ENCODE data around the gene OTUD7B. TPM values are rescaled to one million over a fixed set of nuclear protein-coding genes. Genes with fewer than 3 reads are reported as not detected.

Gene OTUD7B
- total RNA-seq, 1 experiment from 2014 or later: 23.5 TPM

- Histone ChIP-seq H3K79me1 (ENCODE audit: insufficient read depth, low read depth, low read length, poor library complexity, severe bottlenecking) (no peaks in the 10 kb centered on the region), H3K79me2 (ENCODE audit: insufficient read depth, low read length) (no peaks in the 10 kb centered on the region), H3K4me2 (ENCODE audit: insufficient read depth, insufficient read length, low read length) (peak overlapping the region; percentile 98), H3K4ac (ENCODE audit: low read depth, low read length) (no peak overlapping the region), H2BK5ac (ENCODE audit: insufficient read length, low read length) (no peak overlapping the region), H2BK120ac (ENCODE audit: low read depth, low read length, poor library complexity, severe bottlenecking) (no peak overlapping the region), H2AK5ac (ENCODE audit: insufficient read length, low read length) (no peak overlapping the region), H2BK12ac (ENCODE audit: insufficient read length, low read depth, low read length) (no peak overlapping the region), H3T11ph (ENCODE audit: low read length) (peak overlapping the region; percentile 5), H4K91ac (ENCODE audit: insufficient read length, low read depth, low read length) (no peak overlapping the region), H3K27ac (ENCODE audit: insufficient read length, low read depth, low read length) (peak overlapping the region; percentile 98), H3K23ac (ENCODE audit: insufficient read length, low read depth, low read length) (peak overlapping the region; percentile 92), H2BK20ac (ENCODE audit: low read depth, low read length, poor library complexity, severe bottlenecking) (no peak overlapping the region), H3K56ac (ENCODE audit: insufficient read length, low read depth, low read length) (peak overlapping the region; percentile 89), H2AFZ (ENCODE audit: low read length) (no peak overlapping the region), H2BK15ac (ENCODE audit: low read depth, low read length) (no peak overlapping the region), H3K4me1 (ENCODE audit: insufficient read depth, low read length) (peaks cover 3% of the 10 kb centered on the region; the same call in 1 of the 2 replicates), H3K18ac (ENCODE audit: insufficient read length, low read depth, low read length) (peak overlapping the region; percentile 91), H3K9ac (ENCODE audit: extremely low read depth, insufficient read length, low read length) (peak overlapping the region; percentile 91), H4K20me1 (ENCODE audit: control insufficient read depth, insufficient read depth, insufficient read length) (no peaks in the 10 kb centered on the region), H3K23me2 (ENCODE audit: insufficient read length, low read depth, low read length, poor library complexity, severe bottlenecking) (peaks cover 24% of the 10 kb centered on the region), H4K5ac (ENCODE audit: insufficient read length, low read depth, low read length) (peak overlapping the region; percentile 19), H3K14ac (ENCODE audit: insufficient read depth, low read length) (peak overlapping the region; percentile 67; the same call in 1 of the 2 replicates), H3K9me3 (ENCODE audit: control insufficient read depth, low read depth, low read length) (no peaks in the 10 kb centered on the region), H3K27me3 (ENCODE audit: insufficient read depth, low read length) (no peaks in the 10 kb centered on the region), H4K8ac (replicated peaks; ENCODE audit: insufficient read length, low read depth, low read length) (no peak overlapping the region)
- Mint-ChIP-seq H3K4me1 (peaks cover 4% of the 10 kb centered on the region in 2 experiments; a peak in 3 of 4 replicates), H3K27ac (no peak overlapping the region), H3K9me3 (no peaks in the 10 kb centered on the region), H3K36me3 (ENCODE audit: insufficient read depth in 1 of 3, low read depth in 3 of 3) (no peaks in the 10 kb centered on the region), H3K27me3 (ENCODE audit: low read depth) (no peaks in the 10 kb centered on the region), H3K4me3 (no peak overlapping the region)
- no peak for TF ChIP-seq CTCF (conservative IDR thresholded peaks at IDR 0.05)
- no CpG with 5 or more reads among the region's 6 CpGs for WGBS (ENCODE audit: extremely low coverage, insufficient read length, low lambda C conversion rate)
- no peak for DNase-seq
These were observed 121.6 kb downstream of the OTUD7B start for GRCh38 chr1:149888999-149889289.
